ENCODE data around the gene AKR1B1.

The AKR1B1 gene

DNA sequence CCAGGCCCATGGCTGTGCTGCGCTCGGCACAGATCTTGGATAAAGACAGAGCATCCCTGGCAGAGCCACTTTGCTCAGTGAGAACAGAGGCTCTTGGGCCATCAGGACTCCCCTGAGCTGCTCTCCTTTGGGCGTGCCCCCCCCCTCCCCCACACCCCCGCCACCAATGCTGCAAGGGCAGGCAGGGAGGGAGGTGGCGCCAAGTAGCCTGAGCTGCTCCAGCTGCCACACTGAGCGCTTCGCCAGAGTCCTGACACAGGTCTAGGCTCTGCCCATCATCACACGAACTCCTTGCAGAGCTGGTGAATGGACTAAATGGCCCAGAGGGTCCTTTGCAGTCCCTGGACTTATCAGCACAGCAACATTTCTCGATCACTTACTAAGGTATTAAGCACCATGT lies 12.5 kb downstream of the AKR1B1 start:
- no peak for DNase-seq (ENCODE audit: low read depth in 2 of 3, low spot score in 2 of 3)

DNA sequence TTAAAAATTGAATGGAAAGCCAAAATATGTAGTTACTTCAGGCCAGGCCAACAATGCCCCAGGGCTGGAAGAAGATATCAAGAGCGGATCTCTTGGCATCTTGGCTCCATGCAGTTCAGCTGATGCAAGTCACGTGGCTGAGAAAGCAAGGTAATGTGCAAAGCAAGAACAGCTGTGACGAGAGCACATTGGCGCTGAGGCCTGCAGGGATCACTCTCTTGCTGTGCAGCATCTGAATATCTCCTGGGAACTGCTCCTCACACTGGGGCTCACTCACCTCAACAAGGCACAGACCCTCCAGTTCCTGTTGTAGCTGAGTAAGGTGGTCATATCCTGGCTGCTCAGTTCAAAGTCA lies 14.0 kb downstream of the AKR1B1 start:
- no peak for DNase-seq (ENCODE audit: low read depth in 2 of 3, low spot score in 2 of 3)

- no peak for DNase-seq (ENCODE audit: low read depth in 2 of 3, low spot score in 2 of 3)
Measured at GRCh38 chr7:134444198-134444960, 14.5 kb downstream of the AKR1B1 start.

DNA sequence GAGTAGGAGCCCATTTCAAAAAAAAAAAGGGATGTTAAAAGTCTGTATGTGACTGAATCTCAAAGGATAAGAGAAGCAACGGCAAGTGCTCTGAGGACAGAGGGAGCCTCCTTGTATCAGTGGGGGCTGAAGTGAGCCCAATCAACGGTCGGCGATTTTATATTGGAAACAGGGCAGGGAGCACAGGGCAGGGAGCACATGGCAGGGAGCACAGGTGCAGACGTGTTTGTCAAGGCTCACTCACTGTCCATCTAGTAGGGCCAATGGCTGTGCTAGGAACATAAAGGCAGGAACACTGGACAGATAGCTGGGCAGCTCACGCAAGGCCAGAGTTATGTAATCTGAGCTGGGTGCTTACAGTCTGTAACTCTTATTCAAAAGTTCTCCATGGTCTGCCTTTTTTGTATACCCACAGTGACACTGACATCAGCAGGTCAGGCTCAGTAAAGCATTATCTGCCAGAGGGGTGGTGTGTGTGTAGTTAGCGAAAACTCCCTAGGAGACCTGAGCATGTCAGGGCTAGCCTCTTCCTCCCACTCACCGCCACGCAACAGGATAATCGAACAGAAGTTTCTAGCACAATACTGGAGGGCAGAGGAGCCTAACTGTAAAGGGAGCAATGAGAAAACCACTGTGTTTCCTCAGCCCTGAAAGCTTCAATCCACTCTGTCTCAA lies 15.4 kb downstream of the AKR1B1 start:
- no peak for DNase-seq (ENCODE audit: low read depth in 2 of 3, low spot score in 2 of 3)

GRCh38 chr7:134442441-134443220 lies 16.3 kb downstream of the AKR1B1 start:
- DNase-seq (ENCODE audit: low read depth in 2 of 3, low spot score in 2 of 3), result no peak

DNA sequence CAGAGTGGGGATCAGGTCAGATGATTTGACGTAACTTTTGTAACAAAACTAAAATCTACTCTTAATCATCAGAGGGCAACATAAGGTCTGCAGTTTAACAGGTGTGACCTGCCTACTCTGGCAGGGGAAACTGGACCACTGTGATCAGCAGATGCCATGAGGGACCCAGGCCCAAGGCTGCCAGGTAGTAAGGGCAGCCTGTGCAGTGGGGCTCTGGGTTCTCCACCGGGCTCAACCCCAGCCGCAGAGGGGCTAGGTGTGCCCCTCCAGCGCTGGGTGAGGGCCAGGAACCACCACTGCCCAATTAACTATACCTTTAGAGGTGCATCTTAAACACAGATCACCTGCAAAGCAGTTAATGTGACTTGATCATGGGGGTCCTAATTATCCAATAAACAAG lies 17.6 kb downstream of the AKR1B1 start:
- no peak for DNase-seq (ENCODE audit: low read depth in 2 of 3, low spot score in 2 of 3)

GRCh38 chr7:134440476-134440875 lies 18.4 kb downstream of the AKR1B1 start:
- no peak for DNase-seq (ENCODE audit: low read depth in 2 of 3, low spot score in 2 of 3)

DNA sequence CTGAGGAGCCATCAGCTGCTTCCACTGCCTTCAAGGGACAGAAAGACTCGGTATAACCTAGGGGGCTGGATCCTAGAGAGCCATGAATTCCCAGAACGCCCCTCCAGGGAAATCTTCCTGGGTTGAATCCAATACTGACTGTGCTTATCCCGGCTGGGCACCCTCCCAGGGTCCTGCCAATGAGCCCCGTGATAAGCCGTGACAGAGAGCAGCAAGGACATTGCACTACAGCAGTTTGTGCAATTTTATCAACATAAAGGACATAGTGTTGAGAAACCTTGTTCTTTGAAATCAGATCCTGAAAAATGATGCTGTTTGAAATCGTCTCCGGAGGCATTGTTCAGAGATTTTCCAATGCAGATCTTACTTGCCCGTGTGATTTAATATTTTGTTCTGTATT lies 18.8 kb downstream of the AKR1B1 start:
- DNase-seq (ENCODE audit: low read depth in 2 of 3, low spot score in 2 of 3), result no peak

- DNase-seq (ENCODE audit: low read depth in 2 of 3, low spot score in 2 of 3), result no peak
Measured at GRCh38 chr7:134438946-134439345, 20.0 kb downstream of the AKR1B1 start.

- DNase-seq (ENCODE audit: low read depth in 2 of 3, low spot score in 2 of 3), result no peak
Measured at GRCh38 chr7:134435161-134435920, 23.6 kb downstream of the AKR1B1 start.

- DNase-seq (ENCODE audit: low read depth in 2 of 3, low spot score in 2 of 3), result no peak
Measured at GRCh38 chr7:134434701-134435100, 24.2 kb downstream of the AKR1B1 start.

DNA sequence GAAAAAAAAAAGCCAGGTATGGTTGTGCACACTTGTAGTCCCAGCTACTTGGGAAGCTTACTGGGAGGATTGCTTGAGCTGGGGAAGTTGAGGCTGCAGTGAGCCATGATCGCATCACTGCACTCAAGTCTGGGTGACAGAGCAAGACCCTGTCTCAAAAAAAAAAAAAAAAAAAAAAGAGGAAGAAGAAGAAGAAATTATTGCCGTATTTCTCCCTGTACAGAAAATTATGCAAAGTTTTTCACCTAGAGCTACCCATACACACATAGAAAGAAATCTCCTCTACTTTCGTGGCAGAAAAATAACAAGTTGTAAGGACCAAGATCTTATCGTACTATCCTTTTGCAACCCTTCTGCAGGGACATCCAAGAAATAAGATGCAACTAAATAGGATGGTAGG lies 25.5 kb downstream of the AKR1B1 start:
- no peak for DNase-seq (ENCODE audit: low read depth in 2 of 3, low spot score in 2 of 3)

GRCh38 chr7:134432296-134433152 lies 26.4 kb downstream of the AKR1B1 start:
- DNase-seq (ENCODE audit: low read depth in 2 of 3, low spot score in 2 of 3), result peak; percentile 35 to 50 (median 37)

GRCh38 chr7:134431815-134432214 lies 27.1 kb downstream of the AKR1B1 start:
- no peak for DNase-seq (ENCODE audit: low read depth in 2 of 3, low spot score in 2 of 3)

DNA sequence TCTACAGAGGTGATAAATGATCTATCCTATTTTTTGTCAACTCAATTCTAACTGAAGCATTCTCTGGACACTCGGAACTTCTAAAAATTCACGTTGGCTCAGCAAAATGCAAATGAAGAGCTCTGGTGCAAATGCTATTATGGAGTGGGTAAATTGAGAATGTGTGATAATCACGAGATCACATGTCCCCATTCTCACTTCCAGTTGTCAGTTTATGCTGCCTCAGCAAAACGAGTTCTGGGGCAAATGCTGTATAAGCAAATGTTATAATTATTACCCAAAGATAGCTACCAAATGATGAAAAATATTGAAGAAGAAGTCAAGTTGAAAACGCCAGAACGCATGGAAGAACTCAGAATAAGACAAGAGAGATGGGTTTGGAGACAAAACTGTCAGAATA lies 29.4 kb downstream of the AKR1B1 start:
- no peak for DNase-seq (ENCODE audit: low read depth in 2 of 3, low spot score in 2 of 3)

DNA sequence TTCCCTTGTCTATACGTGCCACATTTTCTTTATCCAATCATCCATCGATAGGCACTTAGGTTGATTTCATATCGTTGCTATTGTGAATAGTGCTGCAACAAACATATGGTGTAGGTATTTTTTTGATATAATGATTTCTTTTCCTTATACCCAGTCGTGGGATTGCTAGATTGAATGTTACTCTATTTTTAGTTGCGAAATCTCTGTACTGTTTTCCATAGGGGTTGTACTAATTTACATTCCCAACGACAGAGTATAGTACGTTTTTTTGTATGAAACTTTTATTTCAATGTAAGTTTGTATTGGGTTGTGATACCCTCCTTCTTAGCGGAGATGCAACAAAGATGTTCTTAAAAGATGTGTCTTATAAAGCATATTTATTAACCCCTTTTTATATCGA lies 30.0 kb downstream of the AKR1B1 start:
- no peak for DNase-seq (ENCODE audit: low read depth in 2 of 3, low spot score in 2 of 3)

DNA sequence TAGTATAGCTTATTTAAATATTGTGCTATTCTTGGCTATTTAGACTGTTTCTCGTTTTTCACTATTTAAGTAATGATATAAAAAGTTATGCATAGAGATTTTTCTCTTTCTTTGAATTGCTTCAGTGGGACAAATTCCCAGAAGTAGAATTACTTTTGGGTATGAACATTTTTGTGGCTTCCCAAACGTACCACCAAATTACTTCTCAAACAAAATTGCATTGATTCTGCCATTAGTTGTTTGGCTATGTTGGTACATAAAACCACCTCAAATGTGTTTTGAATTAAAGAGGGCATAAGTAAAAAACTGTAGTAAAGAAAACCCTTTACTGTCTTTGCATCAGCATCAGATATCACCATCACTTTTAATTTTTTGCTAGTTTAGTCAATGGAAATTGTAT lies 31.0 kb downstream of the AKR1B1 start:
- no peak for DNase-seq (ENCODE audit: low read depth in 2 of 3, low spot score in 2 of 3)

DNA sequence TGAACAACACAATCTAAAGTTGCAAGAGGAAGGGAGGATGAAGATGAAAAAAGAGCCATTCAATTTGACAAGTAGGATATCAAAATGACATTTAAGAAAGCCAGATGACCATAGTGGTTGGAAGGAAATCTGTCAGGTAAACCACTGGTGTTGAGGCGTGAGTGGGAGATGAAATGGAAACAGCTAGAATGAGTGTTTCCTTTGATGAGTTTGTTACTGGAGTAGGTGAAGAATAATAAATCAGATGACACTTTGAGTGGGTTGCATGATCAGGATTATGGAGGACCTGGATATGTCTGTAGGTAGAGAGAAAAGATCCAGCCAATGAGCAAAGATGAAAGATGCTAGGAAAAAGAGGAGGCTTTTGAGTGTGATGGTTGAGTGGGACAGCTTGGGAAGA lies 33.1 kb downstream of the AKR1B1 start:
- no peak for DNase-seq (ENCODE audit: low read depth in 2 of 3, low spot score in 2 of 3)

DNA sequence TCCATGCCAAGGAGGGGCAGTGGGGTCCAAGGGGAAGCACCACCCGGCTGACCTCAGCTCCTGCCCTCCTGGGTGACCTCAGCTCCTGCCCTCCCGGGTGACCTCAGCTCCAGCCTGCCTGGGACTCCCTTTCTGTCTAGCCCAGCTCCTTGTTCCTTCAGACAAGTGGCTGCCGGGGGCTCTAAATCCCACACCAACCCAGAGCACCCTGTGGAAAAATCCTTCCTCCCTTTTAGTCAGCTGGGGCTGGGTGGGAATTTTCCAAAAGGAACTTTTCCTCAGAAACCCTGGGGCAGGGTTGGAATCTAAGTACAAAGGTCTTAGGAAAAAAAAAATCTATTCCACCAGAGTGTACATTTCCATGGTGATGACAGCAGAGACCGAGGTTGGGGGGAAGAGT lies 36.3 kb downstream of the AKR1B1 start:
- no peak for DNase-seq (ENCODE audit: low read depth in 2 of 3, low spot score in 2 of 3)

GRCh38 chr7:134422008-134422407 lies 36.9 kb downstream of the AKR1B1 start:
- no peak for DNase-seq (ENCODE audit: low read depth in 2 of 3, low spot score in 2 of 3)

Data from activated CD8-positive, alpha-beta memory T cell treated with anti-CD3 and anti-CD28 coated beads for 48 hours (primary cell).